HG02840 (cell line): ENCODE measurements around the gene MLF2.

ENCODE experiments used
- ATAC-seq: cut with Tn5 transposase; IDR thresholded peaks from one replicate; pipeline ENCODE4 v1.9.1; 2021; ENCODE audit warnings: mild to moderate bottlenecking, moderate library complexity, moderate number of reproducible peaks; ENCODE audit not compliant: unreplicated experiment, low FRiP score

MLF2 gene

DNA sequence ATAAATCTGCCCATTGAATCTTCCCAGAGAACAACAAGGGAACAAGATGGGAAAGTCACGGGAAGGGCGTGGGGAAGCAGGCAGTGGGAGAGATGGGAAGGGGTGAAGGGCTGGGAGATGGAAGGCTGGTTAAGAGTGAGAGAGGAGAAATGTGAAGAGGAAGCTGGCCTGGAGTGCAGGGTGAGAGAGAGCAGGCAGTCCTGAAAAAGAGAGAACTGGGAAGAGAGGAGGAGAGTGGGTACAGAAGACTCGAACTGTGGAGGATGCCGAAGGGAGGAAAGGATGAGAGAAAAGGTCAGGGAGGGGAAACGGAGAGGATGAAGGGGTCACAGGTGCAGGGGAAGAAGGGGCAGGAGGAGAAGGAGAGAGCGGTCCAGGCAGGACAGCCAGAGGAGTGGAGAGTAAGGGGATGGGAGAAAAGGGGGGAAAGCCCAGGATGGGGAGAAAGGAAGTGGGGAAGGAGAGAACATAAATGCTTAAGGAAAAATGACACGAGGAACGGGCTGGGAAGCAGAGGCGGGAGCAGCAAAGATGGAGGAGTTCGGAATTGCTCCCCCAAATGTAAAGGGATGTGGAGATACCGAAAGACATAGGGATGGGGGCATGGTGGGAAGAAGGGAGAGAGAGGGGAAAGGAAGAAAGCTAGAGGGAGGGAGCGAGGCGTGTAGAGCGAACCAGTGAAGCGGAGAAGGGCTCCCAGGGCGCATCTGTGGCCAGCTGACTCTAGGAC, 53.5 kb downstream of the MLF2 start:
- no peak for ATAC-seq

GRCh38 chr12:6698352-6699046, 54.4 kb downstream of the MLF2 start:
- no peak for ATAC-seq
